ENCODE measurements around the gene CCDC60. TPM values are rescaled to one million over a fixed set of nuclear protein-coding genes. Genes with fewer than 3 reads are reported as not detected.

The CCDC60 gene, protein sequence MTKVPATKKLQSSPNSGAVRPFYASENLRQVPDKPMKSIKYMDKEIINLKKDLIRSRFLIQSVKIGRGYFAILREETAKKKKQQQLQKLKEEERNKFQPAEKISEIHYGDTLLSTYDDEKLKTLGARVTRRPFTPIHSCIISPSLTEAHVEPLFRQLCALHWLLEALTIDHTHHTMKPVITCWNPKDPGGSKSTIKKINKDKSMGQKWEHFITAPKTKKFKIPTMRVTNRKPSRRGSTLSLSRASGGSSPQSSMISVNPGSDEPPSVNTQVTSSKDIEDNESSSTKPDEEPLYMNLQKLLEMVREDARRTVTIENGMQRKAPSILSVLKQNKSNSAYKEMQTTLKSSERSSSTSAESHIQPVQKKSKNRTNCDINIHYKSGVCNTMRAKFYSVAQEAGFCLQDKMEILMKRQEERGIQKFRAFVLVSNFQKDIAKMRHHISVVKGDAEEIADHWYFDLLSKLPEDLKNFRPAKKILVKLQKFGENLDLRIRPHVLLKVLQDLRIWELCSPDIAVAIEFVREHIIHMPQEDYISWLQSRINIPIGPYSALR
- polyA plus RNA-seq (2011; rRNA removed), result not detected in 2 replicates
- not detected in 2 replicates for polyA minus RNA-seq (2011; rRNA and poly(A)+ RNA removed)

DNA sequence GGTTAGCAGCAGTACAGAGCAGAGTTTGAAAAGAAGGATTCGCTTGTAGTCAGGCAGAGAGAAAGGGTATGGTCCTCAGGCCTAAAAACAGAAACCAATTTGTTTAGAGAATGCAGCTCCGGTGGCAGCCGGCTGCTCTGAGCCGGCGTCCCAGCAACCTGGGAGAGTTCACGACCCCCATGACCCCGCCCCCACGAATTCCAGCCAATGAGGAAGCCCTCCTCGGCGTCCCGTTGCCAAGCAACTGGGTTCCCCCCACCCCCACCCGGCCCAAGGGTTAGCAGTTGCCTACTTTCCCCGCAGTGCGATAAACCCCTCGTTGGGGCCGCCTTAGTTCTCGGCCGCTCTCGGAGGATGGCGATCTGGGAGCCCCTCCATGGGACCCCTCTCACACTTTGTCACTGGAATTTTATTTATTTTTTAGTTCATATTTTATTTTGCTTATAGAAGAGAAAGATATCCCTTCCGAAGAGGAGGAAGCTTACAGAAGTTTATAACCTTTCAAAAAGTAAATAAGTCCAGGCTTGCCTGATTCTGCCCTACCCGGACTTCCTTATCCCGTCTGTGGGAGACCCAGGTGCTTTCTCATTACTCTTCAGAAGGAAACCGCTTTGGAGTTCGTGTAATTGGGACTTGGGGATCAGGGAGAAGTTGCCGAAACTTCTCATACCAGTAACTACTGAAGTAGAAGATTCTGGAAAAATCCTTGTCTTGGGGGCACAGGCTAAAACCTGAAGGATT is at the start of gene CCDC60:
CCDC60 (plus strand) TSS at position 300 of the 741 bp plus-strand sequence. CDS start 448 bp downstream, outside the sequence.
- Histone ChIP-seq H3K4me3 (ENCODE audit: low read depth, low read length) (no peak within 1 kb of the TSS), H3K27ac (ENCODE audit: low read depth, low read length) (no peak within 1 kb of the TSS), H3K9me3 (ENCODE audit: control insufficient read depth, insufficient read depth, low read length) (peaks cover 13% of the 10 kb centered on the region), H3K27me3 (ENCODE audit: control insufficient read depth, insufficient read depth, low read length) (no peaks in the 10 kb centered on the region)
- CTCF ChIA-PET, result no interaction called here
- DNase-seq (ENCODE audit: low read depth, low spot score), result no peak
- POLR2A ChIA-PET, result no interaction called here
- no peak for TF ChIP-seq CTCF (IDR thresholded peaks at IDR 0.05; ENCODE audit: low read depth, low read length)

GRCh38 chr12:119288576-119288975 is 46.0 kb upstream of the CCDC60 start:
- POLR2A ChIA-PET, result no interaction called here
- CTCF ChIA-PET, result no interaction called here
- H3K9me3 ChIP-seq (ENCODE audit: control insufficient read depth, insufficient read depth, low read length), result peaks cover 7% of the 10 kb centered on the region; the same call in 1 of the 2 replicates

DNA sequence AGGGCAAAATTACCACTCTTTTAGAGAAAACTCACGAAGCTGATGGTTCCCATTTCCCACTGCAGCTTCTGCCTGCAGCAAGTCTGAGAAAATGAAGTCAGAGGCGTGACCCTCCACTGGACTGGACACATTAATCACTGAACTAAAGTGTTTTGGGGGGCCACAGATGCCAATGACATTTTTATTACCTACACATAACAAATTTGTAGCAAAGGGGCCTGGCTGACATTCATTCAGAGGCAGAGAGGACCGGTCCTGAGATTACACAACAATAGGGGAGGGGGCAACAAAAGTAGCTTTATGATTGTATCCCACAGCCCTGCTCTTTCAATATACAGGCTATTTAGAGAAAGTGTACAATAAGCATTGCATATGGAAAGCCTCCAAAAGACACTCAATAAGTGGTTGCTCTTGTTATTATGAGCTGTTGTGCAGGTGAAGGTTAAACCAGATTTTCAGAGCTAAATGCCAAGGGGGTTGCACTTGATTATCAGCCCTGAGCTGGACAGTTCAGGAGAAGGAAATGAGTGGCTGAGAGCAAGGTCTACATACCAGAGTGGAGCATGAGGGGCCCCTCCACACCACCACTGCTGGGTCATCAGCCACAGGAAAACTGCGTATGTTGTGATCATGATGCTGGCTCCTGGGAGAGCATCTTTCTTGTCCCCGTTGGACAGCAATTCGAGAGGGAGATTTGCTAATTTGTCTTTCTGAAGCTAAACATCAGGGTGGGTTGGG is 41.5 kb upstream of the CCDC60 start:
- Histone ChIP-seq H3K27me3 (ENCODE audit: control insufficient read depth, insufficient read depth, low read length) (no peaks in the 10 kb centered on the region), H3K4me3 (ENCODE audit: low read depth, low read length) (no peak overlapping the region), H3K9me3 (ENCODE audit: control insufficient read depth, insufficient read depth, low read length) (peaks cover 14% of the 10 kb centered on the region), H3K27ac (ENCODE audit: low read depth, low read length) (no peak overlapping the region)
- no peak for TF ChIP-seq CTCF (IDR thresholded peaks at IDR 0.05; ENCODE audit: low read depth, low read length)
- CTCF ChIA-PET, result no interaction called here
- POLR2A ChIA-PET, result no interaction called here
- DNase-seq (ENCODE audit: low read depth, low spot score), result no peak

More at GRCh38 chr12:119288576-119288975, 46.0 kb upstream of the CCDC60 start:
- TF ChIP-seq CTCF (IDR thresholded peaks at IDR 0.05; ENCODE audit: low read depth, low read length), result no peak
- Histone ChIP-seq H3K4me3 (ENCODE audit: low read depth, low read length) (no peak overlapping the region), H3K27me3 (ENCODE audit: control insufficient read depth, insufficient read depth, low read length) (no peaks in the 10 kb centered on the region), H3K27ac (ENCODE audit: low read depth, low read length) (no peak overlapping the region)
- no peak for DNase-seq (ENCODE audit: low read depth, low spot score)

DNA sequence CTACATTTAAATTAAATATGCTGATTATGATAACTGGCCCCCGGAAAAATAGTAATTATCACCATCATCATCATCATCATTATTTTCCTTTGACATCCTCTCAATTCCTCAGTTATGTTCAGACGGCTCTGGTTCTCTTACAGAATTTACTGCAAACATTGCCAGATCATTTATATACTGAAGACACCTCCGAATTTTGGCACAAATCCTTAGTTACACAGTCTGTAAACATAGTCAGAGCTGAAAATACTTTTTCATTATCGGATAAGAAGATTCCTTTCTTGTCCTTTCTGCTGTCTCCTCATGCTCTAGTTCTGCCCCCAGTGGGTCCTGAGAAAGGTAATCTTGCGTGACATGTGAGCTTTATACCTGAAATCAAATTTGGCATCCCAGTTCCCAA is 40.3 kb upstream of the CCDC60 start:
- Histone ChIP-seq H3K9me3 (ENCODE audit: control insufficient read depth, insufficient read depth, low read length) (peaks cover 13% of the 10 kb centered on the region), H3K4me3 (ENCODE audit: low read depth, low read length) (no peak overlapping the region), H3K27ac (ENCODE audit: low read depth, low read length) (no peak overlapping the region), H3K27me3 (ENCODE audit: control insufficient read depth, insufficient read depth, low read length) (no peaks in the 10 kb centered on the region)
- POLR2A ChIA-PET, result no interaction called here
- CTCF ChIA-PET, result no interaction called here
- no peak for TF ChIP-seq CTCF (IDR thresholded peaks at IDR 0.05; ENCODE audit: low read depth, low read length)
- no peak for DNase-seq (ENCODE audit: low read depth, low spot score)

Data from AG04450 (cell line).